Keratinocyte (primary cell): ENCODE data around the gene POLR1C. TPM values are rescaled to one million over a fixed set of nuclear protein-coding genes. Genes with fewer than 3 reads are reported as not detected.

Experiments
- DNase-seq: peaks from one replicate; pipeline ENCODE4 v3.0.0-alpha.2; 2011; ENCODE audit warnings: low read depth, missing footprints, low spot score
- FAIRE-seq: peaks from 2 replicates; lab custom pipeline; 2011; peaks lifted over from hg19 to GRCh38; lab: Jason Lieb, UNC
- H2AFZ ChIP-seq: 2 replicates; pipeline ENCODE4 v1.6.0; 2012; ENCODE audit warnings: low read length, control low read depth, inconsistent platforms; ENCODE audit not compliant: control insufficient read depth
- H3K27ac ChIP-seq: 2 replicates; pipeline ENCODE4 v1.5.1; 2011; ENCODE audit warnings: low read length; ENCODE audit not compliant: control insufficient read depth, insufficient read depth
- H3K27me3 ChIP-seq: 3 replicates; pipeline ENCODE4 v1.6.0; 2011; ENCODE audit warnings: low read length; ENCODE audit not compliant: control insufficient read depth, insufficient read depth; ENCODE audit errors: extremely low read depth
- H3K36me3 ChIP-seq, 2 experiments: 2 replicates in 1 of 2; 3 replicates in 1 of 2; pipeline ENCODE4 v1.5.1; 2011; ENCODE audit warnings: low read length in 2 of 2, mild to moderate bottlenecking in 1 of 2; ENCODE audit not compliant: control insufficient read depth in 2 of 2, insufficient read depth in 2 of 2; ENCODE audit errors: extremely low read depth in 1 of 2
- H3K4me1 ChIP-seq: 3 replicates; pipeline ENCODE4 v1.5.1; 2011; ENCODE audit warnings: low read length; ENCODE audit not compliant: control insufficient read depth, insufficient read depth; ENCODE audit errors: extremely low read depth
- H3K4me2 ChIP-seq: 3 replicates; pipeline ENCODE4 v1.6.0; 2011; ENCODE audit warnings: low read depth, low read length; ENCODE audit not compliant: control insufficient read depth, insufficient read depth; ENCODE audit errors: extremely low read depth
- H3K4me3 ChIP-seq, 3 experiments: fragments of 200-600 bp in 1 of 3; sonication (generic) in 1 of 3; 2 replicates in 2 of 3; 3 replicates in 1 of 3; pipeline ENCODE4 v1.5.1; 2011 to 2016; ENCODE audit warnings: low read length in 3 of 3, mild to moderate bottlenecking in 3 of 3, control low read depth in 2 of 3, inconsistent platforms in 1 of 3, low read depth in 1 of 3, mixed read lengths in 1 of 3, mixed run types in 1 of 3, moderate library complexity in 1 of 3; ENCODE audit not compliant: control insufficient read depth in 2 of 3, insufficient read depth in 2 of 3; ENCODE audit errors: extremely low read depth in 1 of 3
- H3K79me2 ChIP-seq: 2 replicates; pipeline ENCODE4 v1.6.0; 2012; ENCODE audit warnings: low read length; ENCODE audit not compliant: control insufficient read depth, insufficient read depth
- H3K9ac ChIP-seq: 3 replicates; pipeline ENCODE4 v1.6.0; 2011; ENCODE audit warnings: low read length; ENCODE audit not compliant: control insufficient read depth, insufficient read depth; ENCODE audit errors: extremely low read depth
- H3K9me1 ChIP-seq: 3 replicates; pipeline ENCODE4 v1.6.0; 2011; ENCODE audit warnings: low read length; ENCODE audit not compliant: control insufficient read depth, insufficient read depth; ENCODE audit errors: extremely low read depth
- H3K9me3 ChIP-seq: 2 replicates; pipeline ENCODE4 v1.5.1; 2012; ENCODE audit warnings: low read depth, low read length; ENCODE audit not compliant: control insufficient read depth
- H4K20me1 ChIP-seq: 3 replicates; pipeline ENCODE4 v1.6.0; 2011; ENCODE audit warnings: low read length; ENCODE audit not compliant: control insufficient read depth, insufficient read depth; ENCODE audit errors: extremely low read depth
- CTCF ChIP-seq, 3 experiments: IDR thresholded peaks in 1 of 3; conservative IDR thresholded peaks in 1 of 3; optimal IDR thresholded peaks in 1 of 3; 2 replicates in 2 of 3; 3 replicates in 1 of 3; pipeline versions ENCODE3 to v1.5.1; 2011; ENCODE audit warnings: low read length in 3 of 3, mild to moderate bottlenecking in 3 of 3, moderate library complexity in 2 of 3, control low read depth in 1 of 3, inconsistent platforms in 1 of 3; ENCODE audit not compliant: insufficient read depth in 2 of 3; ENCODE audit errors: extremely low read depth in 1 of 3
- EZH2 ChIP-seq: IDR thresholded peaks from one replicate; pipeline ENCODE4 v1.6.1; 2012; ENCODE audit warnings: inconsistent platforms, mild to moderate bottlenecking, low read length, moderate library complexity
- dilution Hi-C: fragments of 300-500 bp; cut with MboI; formaldehyde crosslinking; loops from one replicate; pipeline ENCODE4 v1.7.0; 2020; ENCODE audit warnings: low sequenced_read_pairs; ENCODE audit not compliant: extremely low pct_ligation_motif_present
- polyA plus RNA-seq, 5 experiments: library from polyadenylated mRNA; depleted of rRNA in 3 of 5; stranded (reverse) in 3 of 5; stranded (forward) in 1 of 5; unstranded in 1 of 5; fragments of >200 nt; gene quantifications; 1 replicate in 1 of 5; 2 replicates in 3 of 5; 3 replicates in 1 of 5; pipeline versions ENCODE4 v1.2.1 to v1.2.3, GENCODE V29; 2011 to 2012; ENCODE audit warnings: missing spikeins in 2 of 5, low read depth in 1 of 5, low replicate concordance in 1 of 5

POLR1C gene
- polyA plus RNA-seq, 1 donor (not counting 4 experiments of a cell fraction or from before 2014, with no cell fraction given), result 121 TPM

- H3K9ac ChIP-seq, result no peak overlapping the region
- no peak overlapping the region for H2AFZ ChIP-seq
- no peaks in the 10 kb centered on the region for H3K9me3 ChIP-seq
- dilution Hi-C loops, result no loop called here
- peaks cover 59% of the 10 kb centered on the region for H3K4me1 ChIP-seq
- peaks cover 15 to 36% of the 10 kb centered on the region in 2 experiments for H3K36me3 ChIP-seq
- H3K27ac ChIP-seq, result peak overlapping the region; percentile 79
- FAIRE-seq, result no peak
- TF ChIP-seq EZH2 (no peak), CTCF (optimal IDR thresholded peaks at IDR 0.05 in 1 of 3, IDR thresholded peaks at IDR 0.05 in 1 of 3, conservative IDR thresholded peaks at IDR 0.05 in 1 of 3; ENCODE audit: extremely low read depth in 1 of 3, insufficient read depth in 2 of 3, low read length in 3 of 3) (no peak)
- H3K79me2 ChIP-seq, result peaks cover 9% of the 10 kb centered on the region
- H3K27me3 ChIP-seq, result no peaks in the 10 kb centered on the region
- peak overlapping the region; percentile 69 for H3K4me2 ChIP-seq
- no peak overlapping the region for H3K4me3 ChIP-seq
- no peaks in the 10 kb centered on the region for H4K20me1 ChIP-seq
- DNase-seq, result no peak
- H3K9me1 ChIP-seq, result no peaks in the 10 kb centered on the region
Measured at GRCh38 chr6:43494766-43495165, 22.1 kb upstream of the POLR1C start.

- Histone ChIP-seq H3K36me3 (peaks cover 22 to 42% of the 10 kb centered on the region in 2 experiments), H3K4me1 (peaks cover 59% of the 10 kb centered on the region), H3K9me1 (no peaks in the 10 kb centered on the region), H3K27me3 (no peaks in the 10 kb centered on the region), H3K9me3 (no peaks in the 10 kb centered on the region), H4K20me1 (no peaks in the 10 kb centered on the region), H3K27ac (peak overlapping the region; percentile 79), H3K9ac (peak overlapping the region; percentile 49), H3K79me2 (peaks cover 4% of the 10 kb centered on the region), H3K4me2 (peak overlapping the region; percentile 69), H2AFZ (no peak overlapping the region), H3K4me3 (no peak overlapping the region)
- TF ChIP-seq CTCF (optimal IDR thresholded peaks at IDR 0.05 in 1 of 3, IDR thresholded peaks at IDR 0.05 in 1 of 3, conservative IDR thresholded peaks at IDR 0.05 in 1 of 3; ENCODE audit: extremely low read depth in 1 of 3, insufficient read depth in 2 of 3, low read length in 3 of 3) (peak in 2 of 3 experiments; percentile 35 to 59), EZH2 (no peak)
- FAIRE-seq, result peak; percentile 84
- dilution Hi-C loops, result no loop called here
- DNase-seq, result no peak
Measured at GRCh38 chr6:43495409-43495941, 21.4 kb upstream of the POLR1C start.
